Measurements from ENCODE around the gene PROCR.

Gene PROCR

DNA sequence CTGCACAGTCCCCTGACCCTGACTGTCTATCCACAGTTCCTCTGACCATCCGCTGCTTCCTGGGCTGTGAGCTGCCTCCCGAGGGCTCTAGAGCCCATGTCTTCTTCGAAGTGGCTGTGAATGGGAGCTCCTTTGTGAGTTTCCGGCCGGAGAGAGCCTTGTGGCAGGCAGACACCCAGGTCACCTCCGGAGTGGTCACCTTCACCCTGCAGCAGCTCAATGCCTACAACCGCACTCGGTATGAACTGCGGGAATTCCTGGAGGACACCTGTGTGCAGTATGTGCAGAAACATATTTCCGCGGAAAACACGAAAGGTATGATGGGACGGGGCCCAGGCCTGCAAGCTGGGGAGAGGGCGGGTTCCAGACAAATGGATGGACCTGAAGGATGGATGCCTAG is 4.3 kb downstream of the PROCR start:
- no peak overlapping the region for H3K4me2 ChIP-seq (ENCODE audit: low read length)
- no peaks in the 10 kb centered on the region for H3K79me2 ChIP-seq (ENCODE audit: control insufficient read depth, low read length)
- H3K27me3 ChIP-seq (ENCODE audit: control insufficient read depth, low read length) = peaks cover 7% of the 10 kb centered on the region
- no peak overlapping the region for H3K4me3 ChIP-seq (ENCODE audit: low read length)
- no peaks in the 10 kb centered on the region for H3K36me3 ChIP-seq (ENCODE audit: control insufficient read depth, low read length)
- no peaks in the 10 kb centered on the region for H3K9me3 ChIP-seq (ENCODE audit: control insufficient read depth, insufficient read depth, low read length)
- H4K20me1 ChIP-seq (ENCODE audit: control insufficient read depth, insufficient read depth, low read depth, low read length) = no peaks in the 10 kb centered on the region
- no peaks in the 10 kb centered on the region for H3F3A ChIP-seq (ENCODE audit: control insufficient read depth, insufficient read depth)
- TF ChIP-seq EZH2phosphoT487 (IDR thresholded peaks at IDR 0.05; ENCODE audit: borderline replicate concordance, low read length) = no peak
- TF ChIP-seq, protein P1, sequence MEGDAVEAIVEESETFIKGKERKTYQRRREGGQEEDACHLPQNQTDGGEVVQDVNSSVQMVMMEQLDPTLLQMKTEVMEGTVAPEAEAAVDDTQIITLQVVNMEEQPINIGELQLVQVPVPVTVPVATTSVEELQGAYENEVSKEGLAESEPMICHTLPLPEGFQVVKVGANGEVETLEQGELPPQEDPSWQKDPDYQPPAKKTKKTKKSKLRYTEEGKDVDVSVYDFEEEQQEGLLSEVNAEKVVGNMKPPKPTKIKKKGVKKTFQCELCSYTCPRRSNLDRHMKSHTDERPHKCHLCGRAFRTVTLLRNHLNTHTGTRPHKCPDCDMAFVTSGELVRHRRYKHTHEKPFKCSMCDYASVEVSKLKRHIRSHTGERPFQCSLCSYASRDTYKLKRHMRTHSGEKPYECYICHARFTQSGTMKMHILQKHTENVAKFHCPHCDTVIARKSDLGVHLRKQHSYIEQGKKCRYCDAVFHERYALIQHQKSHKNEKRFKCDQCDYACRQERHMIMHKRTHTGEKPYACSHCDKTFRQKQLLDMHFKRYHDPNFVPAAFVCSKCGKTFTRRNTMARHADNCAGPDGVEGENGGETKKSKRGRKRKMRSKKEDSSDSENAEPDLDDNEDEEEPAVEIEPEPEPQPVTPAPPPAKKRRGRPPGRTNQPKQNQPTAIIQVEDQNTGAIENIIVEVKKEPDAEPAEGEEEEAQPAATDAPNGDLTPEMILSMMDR (IDR thresholded peaks at IDR 0.05; ENCODE audit: low read depth, low read length, poor library complexity, severe bottlenecking) = no peak
- peaks cover 11% of the 10 kb centered on the region for H3K4me1 ChIP-seq (ENCODE audit: control insufficient read depth, low read length)
- no peaks in the 10 kb centered on the region for H3K9me2 ChIP-seq (replicated peaks; ENCODE audit: control insufficient read depth, low read length)
- no peak overlapping the region for H3K27ac ChIP-seq (ENCODE audit: low read depth, low read length)

DNA sequence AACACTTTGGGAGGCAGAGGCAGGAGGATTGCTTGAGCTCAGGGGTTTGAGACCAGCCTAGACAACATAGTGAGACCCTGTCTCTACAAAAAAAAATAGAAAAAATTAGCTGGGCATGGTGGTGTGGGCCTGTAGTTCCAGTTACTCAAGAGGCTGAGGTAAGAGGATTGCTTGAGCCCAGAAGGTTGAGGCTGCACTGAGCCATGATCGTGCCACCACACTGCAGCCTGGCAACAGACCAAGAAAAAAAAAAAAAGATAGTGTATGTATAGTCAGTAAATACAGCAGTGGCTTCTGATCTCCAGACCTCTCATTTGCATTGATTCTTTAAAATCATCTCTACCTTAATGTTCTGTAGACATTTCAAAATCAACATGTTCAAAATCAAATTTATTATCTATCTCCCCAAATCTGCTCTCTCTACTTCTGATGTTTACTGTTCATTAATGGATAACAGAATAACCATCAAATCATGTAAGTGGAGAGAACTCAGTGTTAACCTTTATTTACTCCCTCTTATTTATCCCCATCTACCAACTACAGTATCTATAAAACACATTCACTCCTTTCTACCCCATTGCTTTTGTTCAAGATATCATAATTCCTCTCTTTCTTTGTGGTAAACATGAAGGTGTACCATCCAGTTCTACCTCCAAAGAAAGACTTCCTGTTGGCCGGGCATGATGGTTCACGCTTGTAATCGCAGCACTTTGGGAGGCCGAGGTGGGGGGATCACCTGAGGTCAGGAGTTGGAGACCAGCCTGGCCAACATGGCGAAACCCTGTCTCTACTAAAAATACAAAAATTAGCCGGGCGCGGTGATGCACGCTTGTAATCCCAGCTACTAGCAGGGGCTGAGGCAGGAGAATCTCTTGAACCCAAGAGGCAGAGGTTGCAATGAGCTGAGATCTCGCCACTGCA is 7.7 kb downstream of the PROCR start:
- Histone ChIP-seq H3K36me3 (ENCODE audit: control insufficient read depth, low read length) (no peaks in the 10 kb centered on the region), H3K9me2 (replicated peaks; ENCODE audit: control insufficient read depth, low read length) (no peaks in the 10 kb centered on the region), H3K79me2 (ENCODE audit: control insufficient read depth, low read length) (no peaks in the 10 kb centered on the region), H3K27ac (ENCODE audit: low read depth, low read length) (no peak overlapping the region), H3K4me2 (ENCODE audit: low read length) (no peak overlapping the region), H3F3A (ENCODE audit: control insufficient read depth, insufficient read depth) (no peaks in the 10 kb centered on the region), H3K4me1 (ENCODE audit: control insufficient read depth, low read length) (no peaks in the 10 kb centered on the region), H4K20me1 (ENCODE audit: control insufficient read depth, insufficient read depth, low read depth, low read length) (no peaks in the 10 kb centered on the region), H3K4me3 (ENCODE audit: low read length) (no peak overlapping the region), H3K9me3 (ENCODE audit: control insufficient read depth, insufficient read depth, low read length) (no peaks in the 10 kb centered on the region), H3K27me3 (ENCODE audit: control insufficient read depth, low read length) (peaks cover 4% of the 10 kb centered on the region; the same call in 1 of the 2 replicates)
- TF ChIP-seq EZH2phosphoT487 (IDR thresholded peaks at IDR 0.05; ENCODE audit: borderline replicate concordance, low read length) = no peak
- TF ChIP-seq, protein P1 (IDR thresholded peaks at IDR 0.05; ENCODE audit: low read depth, low read length, poor library complexity, severe bottlenecking) = no peak

DNA sequence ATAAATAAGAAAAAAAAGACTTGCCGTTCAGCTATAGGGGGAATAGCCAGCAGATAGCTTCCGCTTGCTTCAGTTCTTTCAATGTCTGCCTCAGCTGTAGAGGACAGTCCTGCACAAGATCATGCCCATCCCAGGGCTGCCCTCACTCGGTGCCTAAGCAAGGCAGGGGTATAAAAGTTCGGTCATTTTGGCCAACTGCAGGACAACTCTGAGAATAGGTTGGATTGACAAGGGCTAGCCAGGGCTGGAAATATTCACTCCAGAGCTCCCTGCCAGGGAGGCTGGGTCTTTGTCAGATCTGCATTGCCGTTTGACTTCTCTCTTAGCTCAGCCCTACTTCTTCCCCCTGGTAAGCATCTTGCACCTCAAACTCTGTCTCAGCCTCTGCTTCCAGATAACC is 8.4 kb downstream of the PROCR start:
- Histone ChIP-seq H3K4me2 (ENCODE audit: low read length) (no peak overlapping the region), H3K9me3 (ENCODE audit: control insufficient read depth, insufficient read depth, low read length) (no peaks in the 10 kb centered on the region), H3K9me2 (replicated peaks; ENCODE audit: control insufficient read depth, low read length) (no peaks in the 10 kb centered on the region), H4K20me1 (ENCODE audit: control insufficient read depth, insufficient read depth, low read depth, low read length) (no peaks in the 10 kb centered on the region), H3K79me2 (ENCODE audit: control insufficient read depth, low read length) (no peaks in the 10 kb centered on the region), H3K36me3 (ENCODE audit: control insufficient read depth, low read length) (no peaks in the 10 kb centered on the region), H3K27me3 (ENCODE audit: control insufficient read depth, low read length) (peaks cover 4% of the 10 kb centered on the region; the same call in 1 of the 2 replicates), H3K4me3 (ENCODE audit: low read length) (no peak overlapping the region), H3F3A (ENCODE audit: control insufficient read depth, insufficient read depth) (no peaks in the 10 kb centered on the region), H3K27ac (ENCODE audit: low read depth, low read length) (no peak overlapping the region), H3K4me1 (ENCODE audit: control insufficient read depth, low read length) (no peaks in the 10 kb centered on the region)
- TF ChIP-seq EZH2phosphoT487 (IDR thresholded peaks at IDR 0.05; ENCODE audit: borderline replicate concordance, low read length) = no peak
- TF ChIP-seq, protein P1 (IDR thresholded peaks at IDR 0.05; ENCODE audit: low read depth, low read length, poor library complexity, severe bottlenecking) = no peak
